Measurements from ENCODE around the gene GRIK4.

DNA sequence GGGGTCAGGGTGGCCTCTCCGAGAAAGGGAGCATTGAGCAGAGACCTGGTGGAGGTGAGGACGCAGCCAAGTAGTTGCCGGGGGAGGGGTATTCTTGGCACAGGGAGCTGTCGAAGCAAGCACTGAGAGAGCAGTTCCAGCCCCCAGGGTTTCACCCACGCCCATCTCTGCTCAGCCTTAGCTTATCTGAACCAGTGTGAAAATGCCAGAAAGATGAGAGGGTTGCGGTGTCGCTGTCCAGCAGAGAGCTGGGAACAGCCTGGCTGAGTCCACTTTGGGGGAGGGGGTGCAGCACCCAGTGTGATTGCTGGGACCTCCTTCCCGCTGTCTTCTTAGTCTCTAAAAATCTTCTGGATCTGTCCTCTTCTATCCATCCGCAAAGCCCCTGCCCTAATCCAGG is 389.1 kb downstream of the GRIK4 start:
- TF ChIP-seq, protein P1, sequence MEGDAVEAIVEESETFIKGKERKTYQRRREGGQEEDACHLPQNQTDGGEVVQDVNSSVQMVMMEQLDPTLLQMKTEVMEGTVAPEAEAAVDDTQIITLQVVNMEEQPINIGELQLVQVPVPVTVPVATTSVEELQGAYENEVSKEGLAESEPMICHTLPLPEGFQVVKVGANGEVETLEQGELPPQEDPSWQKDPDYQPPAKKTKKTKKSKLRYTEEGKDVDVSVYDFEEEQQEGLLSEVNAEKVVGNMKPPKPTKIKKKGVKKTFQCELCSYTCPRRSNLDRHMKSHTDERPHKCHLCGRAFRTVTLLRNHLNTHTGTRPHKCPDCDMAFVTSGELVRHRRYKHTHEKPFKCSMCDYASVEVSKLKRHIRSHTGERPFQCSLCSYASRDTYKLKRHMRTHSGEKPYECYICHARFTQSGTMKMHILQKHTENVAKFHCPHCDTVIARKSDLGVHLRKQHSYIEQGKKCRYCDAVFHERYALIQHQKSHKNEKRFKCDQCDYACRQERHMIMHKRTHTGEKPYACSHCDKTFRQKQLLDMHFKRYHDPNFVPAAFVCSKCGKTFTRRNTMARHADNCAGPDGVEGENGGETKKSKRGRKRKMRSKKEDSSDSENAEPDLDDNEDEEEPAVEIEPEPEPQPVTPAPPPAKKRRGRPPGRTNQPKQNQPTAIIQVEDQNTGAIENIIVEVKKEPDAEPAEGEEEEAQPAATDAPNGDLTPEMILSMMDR (IDR thresholded peaks at IDR 0.05; ENCODE audit: low read depth, low read length, poor library complexity, severe bottlenecking) = no peak
- TF ChIP-seq EZH2phosphoT487 (IDR thresholded peaks at IDR 0.05; ENCODE audit: borderline replicate concordance, low read length) = no peak

Data from DOHH2 (cell line).